Smooth muscle cell (in vitro differentiated cells): Measurements from ENCODE around the gene IFITM2. TPM values are rescaled to one million over a fixed set of nuclear protein-coding genes. Genes with fewer than 3 reads are reported as not detected.

Source experiments
- DNase-seq: peaks from one replicate; lab custom pipeline; 2025; ENCODE audit not compliant: unreplicated experiment; lab: John Stamatoyannopoulos, UW
- H2AFZ ChIP-seq: fragments of 200-600 bp; sonication (generic); 2 replicates; pipeline ENCODE4 v1.6.0; 2016; ENCODE audit warnings: antibody characterized with exemption, low read depth, mild to moderate bottlenecking
- H3F3A ChIP-seq: fragments of 200-600 bp; sonication (generic); 2 replicates; pipeline ENCODE4 v1.6.0; 2017; ENCODE audit warnings: antibody characterized with exemption, low read depth
- H3K27ac ChIP-seq: fragments of 200-600 bp; sonication (generic); 2 replicates; pipeline ENCODE4 v1.5.1; 2016; ENCODE audit warnings: low read depth, mild to moderate bottlenecking
- H3K27me3 ChIP-seq: fragments of 200-600 bp; sonication (generic); 2 replicates; pipeline ENCODE4 v1.6.1; 2016; ENCODE audit warnings: low read depth, mild to moderate bottlenecking
- H3K36me3 ChIP-seq: fragments of 200-600 bp; sonication (generic); 2 replicates; pipeline ENCODE4 v1.5.1; 2016; ENCODE audit warnings: low read depth
- H3K4me1 ChIP-seq: fragments of 200-600 bp; sonication (generic); 2 replicates; pipeline ENCODE4 v1.5.1; 2016; ENCODE audit warnings: low read depth
- H3K4me2 ChIP-seq: fragments of 200-600 bp; sonication (generic); 2 replicates; pipeline ENCODE4 v1.6.0; 2016; ENCODE audit warnings: mild to moderate bottlenecking
- H3K4me3 ChIP-seq: fragments of 200-600 bp; sonication (generic); 2 replicates; pipeline ENCODE4 v1.5.1; 2016; ENCODE audit warnings: mild to moderate bottlenecking
- H3K79me2 ChIP-seq: fragments of 200-600 bp; sonication (generic); 2 replicates; pipeline ENCODE4 v1.6.0; 2016; ENCODE audit warnings: low read depth, mild to moderate bottlenecking
- H3K9ac ChIP-seq: fragments of 200-600 bp; sonication (generic); 2 replicates; pipeline ENCODE4 v1.6.0; 2016; ENCODE audit warnings: low read depth
- H3K9me3 ChIP-seq: fragments of 200-600 bp; sonication (generic); replicated peaks from 2 replicates; pipeline ENCODE4 v1.5.1; 2016; ENCODE audit warnings: low read depth
- H4K20me1 ChIP-seq: fragments of 200-600 bp; sonication (generic); 2 replicates; pipeline ENCODE4 v1.6.0; 2016; ENCODE audit warnings: low read depth
- CTCF ChIP-seq: fragments of 200-600 bp; sonication (generic); IDR thresholded peaks from 2 replicates; pipeline ENCODE4 v1.5.1; 2017; ENCODE audit warnings: borderline replicate concordance, mild to moderate bottlenecking, antibody characterized with exemption; ENCODE audit not compliant: insufficient read depth, poor library complexity, severe bottlenecking
- WGBS: methylation state at CpG from one replicate; pipeline ENCODE4 v1.1.7; 2016; ENCODE audit warnings: low lambda C conversion rate; 5-methylcytosine and 5-hydroxymethylcytosine counted together
- polyA plus RNA-seq: library from polyadenylated mRNA; unstranded; fragments of >200 nt; fragmentation: Nextera tagmentation; extraction: Ambion mirVana; gene quantifications from 2 replicates; pipeline ENCODE4 v1.2.1, GENCODE V29; 2016
- total RNA-seq: library from RNA; depleted of rRNA; stranded (reverse); fragments of >200 nt; gene quantifications from 2 replicates; pipeline ENCODE4 v1.2.3, GENCODE V29; 2014

The IFITM2 gene
- total and polyA plus RNA-seq, 2 experiments from 2014 or later, result 210 to 1,486 TPM

DNA sequence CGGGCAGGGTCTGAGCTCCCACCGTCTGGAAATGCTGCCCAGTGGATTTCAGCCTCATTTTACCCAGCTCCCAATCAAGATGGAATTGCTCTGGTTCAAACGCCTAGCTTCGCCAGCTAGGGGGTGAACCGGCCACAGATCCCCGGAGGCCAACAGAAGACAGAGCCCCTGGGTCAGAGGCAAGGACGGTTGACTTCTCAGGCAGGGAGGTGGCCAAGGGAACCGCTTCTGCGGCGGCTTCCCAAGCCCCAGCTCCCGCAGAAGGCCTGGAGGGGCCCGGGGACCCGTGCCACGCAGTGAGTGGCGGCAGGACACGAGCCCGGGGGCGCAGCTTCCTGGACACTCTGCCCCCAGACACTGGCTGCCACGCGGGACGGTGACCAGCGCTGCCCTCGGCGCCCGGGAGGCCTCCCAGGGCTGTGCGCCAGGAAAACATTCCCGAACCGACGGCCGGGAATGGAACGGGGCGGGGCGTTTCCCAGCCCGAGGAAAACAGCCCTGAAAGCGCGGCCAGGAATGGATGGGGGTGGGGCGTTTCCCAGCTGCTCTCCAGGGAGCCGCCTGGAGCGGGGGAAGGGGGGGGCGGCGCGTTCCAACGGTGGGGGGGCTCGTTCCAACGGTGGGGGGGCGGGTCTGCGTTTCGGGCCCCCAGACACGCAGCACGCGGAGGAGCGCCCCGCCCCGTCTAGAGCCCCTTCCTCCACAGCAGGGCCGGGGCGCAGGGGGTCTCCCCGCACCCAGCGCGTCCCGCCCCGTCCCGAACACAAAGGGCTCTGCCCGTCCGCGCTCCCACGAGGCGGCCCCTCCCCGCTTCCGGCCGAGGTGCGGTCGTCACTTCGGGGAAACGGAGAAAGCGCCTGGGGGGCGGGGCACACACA is 48.2 kb downstream of the IFITM2 start:
- 4% methylated on average over 35 of the region's 76 CpGs for WGBS
- peaks cover 26% of the 10 kb centered on the region for H3K4me1 ChIP-seq
- peak overlapping the region; percentile 98 for H3K27ac ChIP-seq
- peak overlapping the region; percentile 88 for H3K9ac ChIP-seq
- TF ChIP-seq CTCF, result no peak
- no peaks in the 10 kb centered on the region for H3K79me2 ChIP-seq
- H3K4me2 ChIP-seq, result peak overlapping the region; percentile 82
- peaks cover 26% of the 10 kb centered on the region for H3F3A ChIP-seq
- DNase-seq, result peak; percentile 95
- H4K20me1 ChIP-seq, result no peaks in the 10 kb centered on the region
- H3K36me3 ChIP-seq, result no peaks in the 10 kb centered on the region
- H3K4me3 ChIP-seq, result peak overlapping the region; percentile 34
- no peaks in the 10 kb centered on the region for H3K27me3 ChIP-seq
- no peaks in the 10 kb centered on the region for H3K9me3 ChIP-seq
- H2AFZ ChIP-seq, result no peak overlapping the region

- Histone ChIP-seq H3K9ac (no peak overlapping the region), H3K79me2 (no peaks in the 10 kb centered on the region), H3K9me3 (no peaks in the 10 kb centered on the region), H3K4me1 (peaks cover 20% of the 10 kb centered on the region), H3K4me2 (no peak overlapping the region), H3F3A (peaks cover 26% of the 10 kb centered on the region), H2AFZ (no peak overlapping the region), H3K4me3 (no peak overlapping the region), H3K36me3 (no peaks in the 10 kb centered on the region), H3K27ac (no peak overlapping the region), H4K20me1 (no peaks in the 10 kb centered on the region), H3K27me3 (no peaks in the 10 kb centered on the region)
- no peak for DNase-seq
- 81% methylated on average over 6 of the region's 6 CpGs for WGBS
- no peak for TF ChIP-seq CTCF
Observed at GRCh38 chr11:356610-357009, 49.0 kb downstream of the IFITM2 start.

DNA sequence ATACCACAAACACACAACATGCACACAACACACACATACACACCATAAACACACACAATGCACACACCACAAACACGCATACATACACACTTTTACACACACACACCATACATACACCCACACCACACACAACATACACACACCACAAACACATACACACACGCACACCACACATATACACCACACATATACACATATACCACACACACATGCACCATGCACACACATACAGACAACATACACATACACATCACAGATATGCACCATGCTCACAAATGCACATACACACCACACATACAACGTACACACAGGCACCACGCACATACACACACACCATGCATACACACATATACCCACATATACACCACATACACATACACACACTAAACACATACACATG is 50.0 kb downstream of the IFITM2 start:
- 95% methylated on average over 4 of the region's 4 CpGs for WGBS
- no peak for TF ChIP-seq CTCF
- no peak overlapping the region for H3K9ac ChIP-seq
- DNase-seq, result no peak
- H3K27me3 ChIP-seq, result no peaks in the 10 kb centered on the region
- no peaks in the 10 kb centered on the region for H3K9me3 ChIP-seq
- H2AFZ ChIP-seq, result no peak overlapping the region
- H3K4me2 ChIP-seq, result no peak overlapping the region
- no peaks in the 10 kb centered on the region for H4K20me1 ChIP-seq
- no peak overlapping the region for H3K4me3 ChIP-seq
- H3F3A ChIP-seq, result peaks cover 24% of the 10 kb centered on the region
- no peak overlapping the region for H3K27ac ChIP-seq
- H3K36me3 ChIP-seq, result no peaks in the 10 kb centered on the region
- peaks cover 20% of the 10 kb centered on the region for H3K4me1 ChIP-seq
- no peaks in the 10 kb centered on the region for H3K79me2 ChIP-seq
